ENCODE results near the gene PPP1R13B. TPM values are rescaled to one million over a fixed set of nuclear protein-coding genes. Genes with fewer than 3 reads are reported as not detected.
A peak's percentile ranks its signal among the peaks of the same experiment; 100 is the strongest.

PPP1R13B gene
- total RNA-seq, 4 donors from 2014 or later: 12.7 to 25.0 (median 20.6) TPM

- no peaks in the 10 kb centered on the region for H3K27me3 ChIP-seq
- H3K27ac ChIP-seq: no peak overlapping the region
- TF ChIP-seq CTCF (IDR thresholded peaks at IDR 0.05) (no peak), POLR2A (IDR thresholded peaks at IDR 0.05) (no peak)
- no peaks in the 10 kb centered on the region for H3K36me3 ChIP-seq
- 50 to 80% methylated on average over 1 of the region's 1 CpG for WGBS, 2 donors
- DNase-seq: no peak
- no peaks in the 10 kb centered on the region for H3K9me3 ChIP-seq
- H3K4me3 ChIP-seq: no peak overlapping the region
- intact Hi-C loops (cut with DNase I): no loop called here
- peaks cover 0 to 42% (median 17%) of the 10 kb centered on the region in 3 donors for H3K4me1 ChIP-seq
These were observed 15.3 kb downstream of the PPP1R13B start for GRCh38 chr14:103832046-103832445.

GRCh38 chr14:103830511-103831270, 16.7 kb downstream of the PPP1R13B start:
- Histone ChIP-seq H3K36me3 (no peaks in the 10 kb centered on the region), H3K27ac (peak overlapping the region in 1 of 4 donors; percentile 13), H3K4me1 (peaks cover 0 to 37% (median 17%) of the 10 kb centered on the region in 3 donors), H3K9me3 (no peaks in the 10 kb centered on the region), H3K4me3 (no peak overlapping the region), H3K27me3 (no peaks in the 10 kb centered on the region)
- DNase-seq: no peak
- TF ChIP-seq CTCF (IDR thresholded peaks at IDR 0.05): no peak
- TF ChIP-seq POLR2A (IDR thresholded peaks at IDR 0.05): no peak
- WGBS, 2 donors: 45 to 49% methylated on average over 14 of the region's 14 CpGs
- intact Hi-C loops (cut with DNase I): no loop called here

- intact Hi-C loops (cut with DNase I): no loop called here
- Histone ChIP-seq H3K9me3 (no peaks in the 10 kb centered on the region), H3K4me3 (no peak overlapping the region), H3K36me3 (no peaks in the 10 kb centered on the region), H3K27ac (peak overlapping the region in 2 of 4 donors; percentile 4 to 16), H3K4me1 (peaks cover 0 to 46% (median 21%) of the 10 kb centered on the region in 3 donors), H3K27me3 (no peaks in the 10 kb centered on the region)
- 38 to 45% methylated on average over 9 of the region's 9 CpGs for WGBS, 2 donors
- DNase-seq: no peak
- TF ChIP-seq CTCF (IDR thresholded peaks at IDR 0.05): no peak
- TF ChIP-seq POLR2A (IDR thresholded peaks at IDR 0.05): no peak
These were observed 18.9 kb downstream of the PPP1R13B start for GRCh38 chr14:103828315-103828967.

GRCh38 chr14:103825101-103825500, 22.3 kb downstream of the PPP1R13B start:
- WGBS, 2 donors: 52 to 62% methylated on average over 3 of the region's 3 CpGs
- intact Hi-C loops (cut with DNase I): no loop called here
- H3K4me1 ChIP-seq: peaks cover 3 to 42% (median 19%) of the 10 kb centered on the region in 3 donors
- DNase-seq: no peak
- H3K36me3 ChIP-seq: no peaks in the 10 kb centered on the region
- no peak overlapping the region for H3K27ac ChIP-seq
- no peak overlapping the region for H3K4me3 ChIP-seq
- TF ChIP-seq CTCF (IDR thresholded peaks at IDR 0.05) (no peak), POLR2A (IDR thresholded peaks at IDR 0.05) (no peak)
- H3K9me3 ChIP-seq: no peaks in the 10 kb centered on the region
- H3K27me3 ChIP-seq: no peaks in the 10 kb centered on the region

- intact Hi-C loops (cut with DNase I): no loop called here
- H3K36me3 ChIP-seq: no peaks in the 10 kb centered on the region
- DNase-seq: no peak
- peaks cover 10 to 42% (median 22%) of the 10 kb centered on the region in 3 donors for H3K4me1 ChIP-seq
- H3K4me3 ChIP-seq: no peak overlapping the region
- peak overlapping the region in 2 of 4 donors; percentile 7 to 34 for H3K27ac ChIP-seq
- no peaks in the 10 kb centered on the region for H3K27me3 ChIP-seq
- 35 to 36% methylated on average over 1 of the region's 1 CpG for WGBS, 2 donors
- no peaks in the 10 kb centered on the region for H3K9me3 ChIP-seq
- TF ChIP-seq POLR2A (IDR thresholded peaks at IDR 0.05) (no peak), CTCF (IDR thresholded peaks at IDR 0.05) (no peak)
These were observed 26.5 kb downstream of the PPP1R13B start for GRCh38 chr14:103820908-103821307.

All from esophagus squamous epithelium (tissue), 5 donors.